ENCODE data around the gene ITGB3.

ITGB3 gene

GRCh38 chr17:47320879-47321502, 67.4 kb downstream of the ITGB3 start:
- TF ChIP-seq TEAD4 (IDR thresholded peaks at IDR 0.05) (no peak), FOXM1 (IDR thresholded peaks at IDR 0.05; ENCODE audit: borderline replicate concordance, low read depth) (no peak), NFIC (IDR thresholded peaks at IDR 0.05) (no peak), EP300 (IDR thresholded peaks at IDR 0.05; ENCODE audit: borderline replicate concordance) (no peak), EGR1 (IDR thresholded peaks at IDR 0.05) (no peak), CREB1 (IDR thresholded peaks at IDR 0.05; ENCODE audit: low read depth) (no peak), REST (IDR thresholded peaks at IDR 0.05; ENCODE audit: low read depth) (no peak), ZBTB7A (IDR thresholded peaks at IDR 0.05; ENCODE audit: low read depth) (no peak), RAD21 (IDR thresholded peaks at IDR 0.05; ENCODE audit: low read depth) (no peak), MAX (IDR thresholded peaks at IDR 0.05) (no peak), TCF12 (IDR thresholded peaks at IDR 0.05; ENCODE audit: low read depth) (no peak)

- TF ChIP-seq EP300 (IDR thresholded peaks at IDR 0.05; ENCODE audit: borderline replicate concordance) (peak; percentile 59; the same call in 1 of the 2 replicates), REST (IDR thresholded peaks at IDR 0.05; ENCODE audit: low read depth) (no peak), CEBPB (IDR thresholded peaks at IDR 0.05) (no peak), ZBTB7A (IDR thresholded peaks at IDR 0.05; ENCODE audit: low read depth) (peak; percentile 85), TCF12 (IDR thresholded peaks at IDR 0.05; ENCODE audit: low read depth) (no peak; the same call in 1 of the 2 replicates), MAX (IDR thresholded peaks at IDR 0.05) (peak; percentile 99), NFIC (IDR thresholded peaks at IDR 0.05) (no peak), TAF1 (IDR thresholded peaks at IDR 0.05; ENCODE audit: low read depth) (peak; percentile 63), EGR1 (IDR thresholded peaks at IDR 0.05) (peak; percentile 64), USF1 (IDR thresholded peaks at IDR 0.05) (peak; percentile 94)
Observed at GRCh38 chr17:47323382-47324223, 70.0 kb downstream of the ITGB3 start, which contains the start of gene EFCAB13. TSS of gene EFCAB13 (plus strand) at chr17:47323955. CDS start at chr17:47328354, 4,399 bp downstream.

- TF ChIP-seq NFIC (IDR thresholded peaks at IDR 0.05) (no peak), TCF12 (IDR thresholded peaks at IDR 0.05; ENCODE audit: low read depth) (no peak), EGR1 (IDR thresholded peaks at IDR 0.05) (no peak), USF1 (IDR thresholded peaks at IDR 0.05) (no peak), TEAD4 (IDR thresholded peaks at IDR 0.05) (no peak)
Observed at GRCh38 chr17:47324224-47325020, 70.8 kb downstream of the ITGB3 start.

GRCh38 chr17:47325176-47325575, 71.5 kb downstream of the ITGB3 start:
- TF ChIP-seq EP300 (IDR thresholded peaks at IDR 0.05; ENCODE audit: borderline replicate concordance) (no peak), TAF1 (IDR thresholded peaks at IDR 0.05; ENCODE audit: low read depth) (no peak)

GRCh38 chr17:47330548-47330947, 76.9 kb downstream of the ITGB3 start:
- TF ChIP-seq MAX (IDR thresholded peaks at IDR 0.05), result no peak
- TF ChIP-seq CEBPB (IDR thresholded peaks at IDR 0.05), result no peak
- TF ChIP-seq TEAD4 (IDR thresholded peaks at IDR 0.05), result no peak
- no peak for TF ChIP-seq TAF1 (IDR thresholded peaks at IDR 0.05; ENCODE audit: low read depth)
- TF ChIP-seq FOXM1 (IDR thresholded peaks at IDR 0.05; ENCODE audit: borderline replicate concordance, low read depth), result no peak
- no peak for TF ChIP-seq EP300 (IDR thresholded peaks at IDR 0.05; ENCODE audit: borderline replicate concordance)
- no peak for TF ChIP-seq REST (IDR thresholded peaks at IDR 0.05; ENCODE audit: low read depth)
- no peak for TF ChIP-seq CREB1 (IDR thresholded peaks at IDR 0.05; ENCODE audit: low read depth)
- no peak for TF ChIP-seq TCF12 (IDR thresholded peaks at IDR 0.05; ENCODE audit: low read depth)
- no peak for TF ChIP-seq ZBTB7A (IDR thresholded peaks at IDR 0.05; ENCODE audit: low read depth)
